ENCODE data around the gene VTI1A.

VTI1A gene

GRCh38 chr10:112738606-112739591, 291.9 kb downstream of the VTI1A start:
- TF ChIP-seq CTCF (IDR thresholded peaks at IDR 0.05; ENCODE audit: control extremely low read depth, extremely low read depth, low read depth, missing control alignments), result no peak
- no peak for DNase-seq (ENCODE audit: extremely low spot score)
- CTCF ChIA-PET, result interaction anchor here (1.1 kb wide), 1 partner anchor 20 kb away, joined by 4 read pairs; no protein-coding TSS in a partner anchor
- POLR2A ChIA-PET, result interaction anchor here (1.2 kb wide), 1 partner anchor 16 kb away, joined by 3 read pairs; no protein-coding TSS in a partner anchor

GRCh38 chr10:112739592-112740353, 292.8 kb downstream of the VTI1A start:
- ChIA-PET POLR2A (interaction anchor here (1.2 kb wide), 1 partner anchor 17 kb away, joined by 3 read pairs; no protein-coding TSS in a partner anchor), CTCF (interaction anchor here (1.1 kb wide), 1 partner anchor 21 kb away, joined by 4 read pairs; no protein-coding TSS in a partner anchor)
- no peak for TF ChIP-seq CTCF (IDR thresholded peaks at IDR 0.05; ENCODE audit: control extremely low read depth, extremely low read depth, low read depth, missing control alignments)
- DNase-seq (ENCODE audit: extremely low spot score), result no peak

- TF ChIP-seq CTCF (IDR thresholded peaks at IDR 0.05; ENCODE audit: control extremely low read depth, extremely low read depth, low read depth, missing control alignments), result no peak
- ChIA-PET POLR2A (no interaction called here), CTCF (interaction anchor here (1.2 kb wide), 1 partner anchor 12 kb away, joined by 3 read pairs; no protein-coding TSS in a partner anchor)
- DNase-seq (ENCODE audit: extremely low spot score), result no peak
Observed at GRCh38 chr10:112741830-112742402, 294.9 kb downstream of the VTI1A start.

GRCh38 chr10:112744181-112745096, 297.4 kb downstream of the VTI1A start:
- no peak for TF ChIP-seq CTCF (IDR thresholded peaks at IDR 0.05; ENCODE audit: control extremely low read depth, extremely low read depth, low read depth, missing control alignments)
- CTCF ChIA-PET, result interaction anchor here (0.9 to 1.9 kb wide), 5 partner anchors 9 to 58 kb away, joined by 3 to 5 read pairs (median 3); no protein-coding TSS in a partner anchor
- no peak for DNase-seq (ENCODE audit: extremely low spot score)
- POLR2A ChIA-PET, result no interaction called here

GRCh38 chr10:112746329-112746728, 299.3 kb downstream of the VTI1A start:
- DNase-seq (ENCODE audit: extremely low spot score), result no peak
- TF ChIP-seq CTCF (IDR thresholded peaks at IDR 0.05; ENCODE audit: control extremely low read depth, extremely low read depth, low read depth, missing control alignments), result no peak
- POLR2A ChIA-PET, result no interaction called here
- CTCF ChIA-PET, result no interaction called here
